GM21576 (cell line): ENCODE measurements around the gene MUCL3.
"Not testable (repeated sequence)": the region's sequence is repeated elsewhere in the genome, so short reads cannot be mapped to it uniquely, and the experiment has no call there.

Experiments
- ATAC-seq: cut with Tn5 transposase; IDR thresholded peaks from one replicate; pipeline ENCODE4 v1.9.1; 2021; ENCODE audit warnings: mild to moderate bottlenecking, moderate library complexity; ENCODE audit not compliant: unreplicated experiment

MUCL3 gene

GRCh38 chr6:30940361-30940986, at the start of gene MUCL3:
TSS of gene MUCL3 (plus strand) at chr6:30940973. CDS start at chr6:30941000, 27 bp downstream.
- no peak for ATAC-seq

- no peak for ATAC-seq
These were observed 49.4 kb upstream of the MUCL3 start for GRCh38 chr6:30891450-30891723.

GRCh38 chr6:30891816-30892538, 48.8 kb upstream of the MUCL3 start:
- ATAC-seq, result no peak

GRCh38 chr6:30893001-30893591, 47.7 kb upstream of the MUCL3 start:
- ATAC-seq, result no peak

- no peak for ATAC-seq
These were observed 47.1 kb upstream of the MUCL3 start for GRCh38 chr6:30893666-30894065.

GRCh38 chr6:30894381-30894780, 46.4 kb upstream of the MUCL3 start:
- ATAC-seq, result no peak

- ATAC-seq, result no peak
These were observed 45.8 kb upstream of the MUCL3 start for GRCh38 chr6:30894935-30895334.

GRCh38 chr6:30895343-30895742, 45.4 kb upstream of the MUCL3 start:
- ATAC-seq, result no peak

- ATAC-seq, result no peak
These were observed 44.2 kb upstream of the MUCL3 start for GRCh38 chr6:30896541-30896940.

- ATAC-seq, result no peak
These were observed 42.9 kb upstream of the MUCL3 start for GRCh38 chr6:30897882-30898281.

GRCh38 chr6:30898750-30899360, 41.9 kb upstream of the MUCL3 start:
- ATAC-seq, result no peak

- ATAC-seq, result no peak
These were observed 39.8 kb upstream of the MUCL3 start for GRCh38 chr6:30900863-30901417.

GRCh38 chr6:30901436-30901835, 39.3 kb upstream of the MUCL3 start:
- ATAC-seq, result no peak

GRCh38 chr6:30902196-30902595, 38.6 kb upstream of the MUCL3 start:
- not testable (repeated sequence) for ATAC-seq

GRCh38 chr6:30902709-30903108, 38.1 kb upstream of the MUCL3 start:
- ATAC-seq, result no peak

GRCh38 chr6:30903236-30903635, 37.5 kb upstream of the MUCL3 start:
- no peak for ATAC-seq

- ATAC-seq, result not testable (repeated sequence)
These were observed 33.4 kb upstream of the MUCL3 start for GRCh38 chr6:30907290-30907757.

- ATAC-seq, result peak; percentile 92
These were observed 32.8 kb upstream of the MUCL3 start, which contains the start of gene GTF2H4 for GRCh38 chr6:30907758-30908591. TSS of gene GTF2H4 (plus strand) at chr6:30908207.

GRCh38 chr6:30908700-30909099, 32.1 kb upstream of the MUCL3 start:
- no peak for ATAC-seq

- ATAC-seq, result not testable (repeated sequence)
These were observed 30.3 kb upstream of the MUCL3 start for GRCh38 chr6:30910473-30910872.
